H1 (cell line): Measurements from ENCODE around the gene DUSP7.
"Not testable (repeated sequence)": the region's sequence is repeated elsewhere in the genome, so short reads cannot be mapped to it uniquely, and the experiment has no call there.

Experiments used
- EP300 ChIP-seq, 2 experiments: IDR thresholded peaks; 1 replicate in 1 of 2; 2 replicates in 1 of 2; pipeline ENCODE4 v1.6.1; 2011 to 2012; ENCODE audit warnings: low read depth in 2 of 2, low read length in 2 of 2, mild to moderate bottlenecking in 2 of 2, borderline replicate concordance in 1 of 2, inconsistent platforms in 1 of 2, moderate library complexity in 1 of 2
- RAD21 ChIP-seq, 2 experiments: IDR thresholded peaks in 1 of 2; conservative IDR thresholded peaks in 1 of 2; 2 replicates each; pipeline ENCODE4 v1.6.1; 2011; ENCODE audit warnings: low read depth in 2 of 2, low read length in 2 of 2, improper control_type of control experiment in 1 of 2, inconsistent platforms in 1 of 2, mild to moderate bottlenecking in 1 of 2, moderate library complexity in 1 of 2
- SP1 ChIP-seq: IDR thresholded peaks from 2 replicates; pipeline ENCODE4 v1.6.1; 2011; ENCODE audit warnings: low read depth, low read length
- TAF1 ChIP-seq: IDR thresholded peaks from 2 replicates; pipeline ENCODE4 v1.6.1; 2011; ENCODE audit warnings: mild to moderate bottlenecking, low read depth, low read length
- YY1 ChIP-seq: IDR thresholded peaks from 2 replicates; pipeline ENCODE4 v1.6.1; 2011; ENCODE audit warnings: low read depth, mild to moderate bottlenecking, low read length
- TF ChIP-seq, protein P1 (sequence below), 3 experiments: IDR thresholded peaks; 1 replicate in 2 of 3; 2 replicates in 1 of 3; pipeline versions ENCODE4 v1.5.1 to v1.6.1; 2011; ENCODE audit warnings: low read length in 3 of 3, mild to moderate bottlenecking in 3 of 3, inconsistent platforms in 2 of 3, low read depth in 1 of 3, moderate library complexity in 1 of 3; ENCODE audit not compliant: insufficient read depth in 1 of 3; ENCODE audit errors: control extremely low read depth in 1 of 3

DNA sequence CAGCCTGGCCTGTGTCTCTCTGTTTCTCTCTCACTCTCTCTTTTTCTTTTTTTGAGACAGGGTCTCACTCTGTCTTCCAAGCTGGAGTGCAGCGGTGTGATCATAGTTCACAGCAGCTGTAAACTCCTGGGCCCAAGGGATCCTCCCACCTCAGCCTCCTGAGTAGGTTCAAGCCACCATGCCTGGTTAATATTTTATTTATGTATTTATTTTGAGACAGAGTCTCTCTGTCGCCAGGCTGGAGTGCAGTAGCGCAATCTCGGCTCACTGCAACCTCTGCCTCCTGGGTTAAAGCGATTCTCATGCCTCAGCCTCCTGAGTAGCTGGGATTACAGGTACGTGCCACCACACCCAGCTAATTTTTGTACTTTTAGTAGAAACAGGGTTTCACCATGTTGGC lies 22.6 kb downstream of the DUSP7 start:
- not testable (repeated sequence) for TF ChIP-seq TAF1; EP300 (IDR thresholded peaks at IDR 0.05; ENCODE audit: borderline replicate concordance in 1 of 2, low read depth in 2 of 2, low read length in 2 of 2); SP1; YY1; RAD21 (IDR thresholded peaks at IDR 0.05 in 1 of 2, conservative IDR thresholded peaks at IDR 0.05 in 1 of 2; ENCODE audit: low read depth in 2 of 2, low read length in 2 of 2)
- TF ChIP-seq, protein P1, sequence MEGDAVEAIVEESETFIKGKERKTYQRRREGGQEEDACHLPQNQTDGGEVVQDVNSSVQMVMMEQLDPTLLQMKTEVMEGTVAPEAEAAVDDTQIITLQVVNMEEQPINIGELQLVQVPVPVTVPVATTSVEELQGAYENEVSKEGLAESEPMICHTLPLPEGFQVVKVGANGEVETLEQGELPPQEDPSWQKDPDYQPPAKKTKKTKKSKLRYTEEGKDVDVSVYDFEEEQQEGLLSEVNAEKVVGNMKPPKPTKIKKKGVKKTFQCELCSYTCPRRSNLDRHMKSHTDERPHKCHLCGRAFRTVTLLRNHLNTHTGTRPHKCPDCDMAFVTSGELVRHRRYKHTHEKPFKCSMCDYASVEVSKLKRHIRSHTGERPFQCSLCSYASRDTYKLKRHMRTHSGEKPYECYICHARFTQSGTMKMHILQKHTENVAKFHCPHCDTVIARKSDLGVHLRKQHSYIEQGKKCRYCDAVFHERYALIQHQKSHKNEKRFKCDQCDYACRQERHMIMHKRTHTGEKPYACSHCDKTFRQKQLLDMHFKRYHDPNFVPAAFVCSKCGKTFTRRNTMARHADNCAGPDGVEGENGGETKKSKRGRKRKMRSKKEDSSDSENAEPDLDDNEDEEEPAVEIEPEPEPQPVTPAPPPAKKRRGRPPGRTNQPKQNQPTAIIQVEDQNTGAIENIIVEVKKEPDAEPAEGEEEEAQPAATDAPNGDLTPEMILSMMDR (IDR thresholded peaks at IDR 0.05; ENCODE audit: control extremely low read depth in 1 of 3, insufficient read depth in 1 of 3, low read depth in 1 of 3, low read length in 3 of 3), result not testable (repeated sequence)
